ENCODE data around the gene ZFYVE28.

ZFYVE28 gene

GRCh38 chr4:2341911-2342652, 76.4 kb downstream of the ZFYVE28 start:
- no peak for DNase-seq (ENCODE audit: low spot score)
- TF ChIP-seq CTCF (IDR thresholded peaks at IDR 0.05; ENCODE audit: extremely low read depth, insufficient read depth, missing control alignments): no peak
- in situ Hi-C loops (cut with MboI; ENCODE audit: low pct_unique_long_range_greater_than_20kb, low sequenced_read_pairs, unreplicated experiment): no loop called here

- no peak for TF ChIP-seq CTCF (IDR thresholded peaks at IDR 0.05; ENCODE audit: extremely low read depth, insufficient read depth, missing control alignments)
- DNase-seq (ENCODE audit: low spot score): no peak
- in situ Hi-C loops (cut with MboI; ENCODE audit: low pct_unique_long_range_greater_than_20kb, low sequenced_read_pairs, unreplicated experiment): no loop called here
Observed at GRCh38 chr4:2341261-2341841, 77.1 kb downstream of the ZFYVE28 start.

GRCh38 chr4:2340272-2341061, 78.0 kb downstream of the ZFYVE28 start:
- no peak for TF ChIP-seq CTCF (IDR thresholded peaks at IDR 0.05; ENCODE audit: extremely low read depth, insufficient read depth, missing control alignments)
- no peak for DNase-seq (ENCODE audit: low spot score)
- in situ Hi-C loops (cut with MboI; ENCODE audit: low pct_unique_long_range_greater_than_20kb, low sequenced_read_pairs, unreplicated experiment): no loop called here

- DNase-seq (ENCODE audit: low spot score): no peak
- in situ Hi-C loops (cut with MboI; ENCODE audit: low pct_unique_long_range_greater_than_20kb, low sequenced_read_pairs, unreplicated experiment): no loop called here
- TF ChIP-seq CTCF (IDR thresholded peaks at IDR 0.05; ENCODE audit: extremely low read depth, insufficient read depth, missing control alignments): no peak
Observed at GRCh38 chr4:2339458-2340271, 78.8 kb downstream of the ZFYVE28 start.

- no peak for TF ChIP-seq CTCF (IDR thresholded peaks at IDR 0.05; ENCODE audit: extremely low read depth, insufficient read depth, missing control alignments)
- in situ Hi-C loops (cut with MboI; ENCODE audit: low pct_unique_long_range_greater_than_20kb, low sequenced_read_pairs, unreplicated experiment): no loop called here
Observed at GRCh38 chr4:2338754-2339457, 79.5 kb downstream of the ZFYVE28 start.

More at GRCh38 chr4:2338754-2339457, 79.5 kb downstream of the ZFYVE28 start:
- no peak for DNase-seq (ENCODE audit: low spot score)

All from GM13977 (cell line).